ENCODE measurements around the gene CRTAC1.

CRTAC1 gene

DNA sequence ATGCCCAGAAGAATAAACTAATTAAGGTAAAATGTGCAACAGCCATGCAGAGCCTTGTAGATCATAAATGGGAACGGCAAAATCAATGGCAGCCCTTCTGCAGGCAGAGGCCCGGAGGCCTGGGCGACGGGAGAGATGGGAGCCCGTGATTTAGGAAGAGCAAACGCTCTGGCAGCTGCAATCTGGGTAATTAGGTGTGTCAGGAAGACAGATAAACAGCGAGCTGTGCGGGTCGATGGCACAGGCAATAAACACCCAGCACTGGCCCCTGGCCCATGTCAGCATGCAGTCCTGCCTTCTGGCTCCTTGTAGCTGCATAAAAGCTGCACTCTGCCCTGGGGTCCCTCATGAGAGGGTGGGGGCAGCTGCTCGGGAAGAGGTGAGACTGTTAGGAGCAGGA lies 102.8 kb downstream of the CRTAC1 start:
- no peak for ATAC-seq
- no peak for TF ChIP-seq ESRRG (CRISPR knock-in tag; IDR thresholded peaks at IDR 0.05)

DNA sequence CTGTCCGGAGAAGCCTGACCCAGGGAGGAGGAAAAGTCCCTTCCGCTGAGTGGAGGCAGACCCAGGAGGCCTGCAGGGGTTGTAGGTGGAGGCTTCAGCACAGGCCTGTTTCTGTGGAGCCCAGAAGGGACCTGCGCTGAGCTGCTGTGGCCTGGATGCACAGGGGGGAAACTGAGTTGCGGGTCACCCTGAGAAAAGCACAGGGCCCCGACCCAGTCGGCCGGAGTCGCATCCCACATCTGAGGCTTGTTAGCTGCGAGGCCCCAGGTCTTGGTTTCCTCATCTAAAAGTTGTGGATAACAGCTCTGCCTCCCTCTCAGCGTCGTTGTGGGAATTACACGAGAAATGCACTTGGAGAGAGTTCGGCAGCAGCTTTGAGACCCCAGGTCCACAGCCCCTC lies 104.4 kb downstream of the CRTAC1 start:
- TF ChIP-seq GLIS3 (CRISPR knock-in tag; IDR thresholded peaks at IDR 0.05) (no peak), OSR1 (CRISPR knock-in tag; IDR thresholded peaks at IDR 0.05) (no peak), BACH2 (CRISPR knock-in tag; IDR thresholded peaks at IDR 0.05; ENCODE audit: borderline replicate concordance) (no peak), ZNF8 (CRISPR knock-in tag; IDR thresholded peaks at IDR 0.05) (no peak), ZNF70 (CRISPR knock-in tag; IDR thresholded peaks at IDR 0.05) (no peak), PPARA (CRISPR knock-in tag; IDR thresholded peaks at IDR 0.05; ENCODE audit: borderline replicate concordance) (no peak), CSDC2 (CRISPR knock-in tag; IDR thresholded peaks at IDR 0.05) (no peak), SNAI2 (CRISPR knock-in tag; IDR thresholded peaks at IDR 0.05) (no peak), ISL1 (CRISPR knock-in tag; IDR thresholded peaks at IDR 0.05) (no peak), ESRRG (CRISPR knock-in tag; IDR thresholded peaks at IDR 0.05) (no peak), ZFP3 (CRISPR knock-in tag; IDR thresholded peaks at IDR 0.05) (no peak), ZFP30 (CRISPR knock-in tag; IDR thresholded peaks at IDR 0.05) (no peak), ARNTL (CRISPR knock-in tag; IDR thresholded peaks at IDR 0.05; ENCODE audit: borderline replicate concordance, low read depth) (no peak)
- TF ChIP-seq, protein P1, sequence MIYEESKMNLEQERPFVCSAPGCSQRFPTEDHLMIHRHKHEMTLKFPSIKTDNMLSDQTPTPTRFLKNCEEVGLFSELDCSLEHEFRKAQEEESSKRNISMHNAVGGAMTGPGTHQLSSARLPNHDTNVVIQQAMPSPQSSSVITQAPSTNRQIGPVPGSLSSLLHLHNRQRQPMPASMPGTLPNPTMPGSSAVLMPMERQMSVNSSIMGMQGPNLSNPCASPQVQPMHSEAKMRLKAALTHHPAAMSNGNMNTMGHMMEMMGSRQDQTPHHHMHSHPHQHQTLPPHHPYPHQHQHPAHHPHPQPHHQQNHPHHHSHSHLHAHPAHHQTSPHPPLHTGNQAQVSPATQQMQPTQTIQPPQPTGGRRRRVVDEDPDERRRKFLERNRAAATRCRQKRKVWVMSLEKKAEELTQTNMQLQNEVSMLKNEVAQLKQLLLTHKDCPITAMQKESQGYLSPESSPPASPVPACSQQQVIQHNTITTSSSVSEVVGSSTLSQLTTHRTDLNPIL (CRISPR knock-in tag; IDR thresholded peaks at IDR 0.05; ENCODE audit: low read depth) = no peak
- TF ChIP-seq, protein P2, sequence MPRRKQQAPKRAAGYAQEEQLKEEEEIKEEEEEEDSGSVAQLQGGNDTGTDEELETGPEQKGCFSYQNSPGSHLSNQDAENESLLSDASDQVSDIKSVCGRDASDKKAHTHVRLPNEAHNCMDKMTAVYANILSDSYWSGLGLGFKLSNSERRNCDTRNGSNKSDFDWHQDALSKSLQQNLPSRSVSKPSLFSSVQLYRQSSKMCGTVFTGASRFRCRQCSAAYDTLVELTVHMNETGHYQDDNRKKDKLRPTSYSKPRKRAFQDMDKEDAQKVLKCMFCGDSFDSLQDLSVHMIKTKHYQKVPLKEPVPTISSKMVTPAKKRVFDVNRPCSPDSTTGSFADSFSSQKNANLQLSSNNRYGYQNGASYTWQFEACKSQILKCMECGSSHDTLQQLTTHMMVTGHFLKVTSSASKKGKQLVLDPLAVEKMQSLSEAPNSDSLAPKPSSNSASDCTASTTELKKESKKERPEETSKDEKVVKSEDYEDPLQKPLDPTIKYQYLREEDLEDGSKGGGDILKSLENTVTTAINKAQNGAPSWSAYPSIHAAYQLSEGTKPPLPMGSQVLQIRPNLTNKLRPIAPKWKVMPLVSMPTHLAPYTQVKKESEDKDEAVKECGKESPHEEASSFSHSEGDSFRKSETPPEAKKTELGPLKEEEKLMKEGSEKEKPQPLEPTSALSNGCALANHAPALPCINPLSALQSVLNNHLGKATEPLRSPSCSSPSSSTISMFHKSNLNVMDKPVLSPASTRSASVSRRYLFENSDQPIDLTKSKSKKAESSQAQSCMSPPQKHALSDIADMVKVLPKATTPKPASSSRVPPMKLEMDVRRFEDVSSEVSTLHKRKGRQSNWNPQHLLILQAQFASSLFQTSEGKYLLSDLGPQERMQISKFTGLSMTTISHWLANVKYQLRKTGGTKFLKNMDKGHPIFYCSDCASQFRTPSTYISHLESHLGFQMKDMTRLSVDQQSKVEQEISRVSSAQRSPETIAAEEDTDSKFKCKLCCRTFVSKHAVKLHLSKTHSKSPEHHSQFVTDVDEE (CRISPR knock-in tag; IDR thresholded peaks at IDR 0.05) = no peak
- TF ChIP-seq, protein P3, sequence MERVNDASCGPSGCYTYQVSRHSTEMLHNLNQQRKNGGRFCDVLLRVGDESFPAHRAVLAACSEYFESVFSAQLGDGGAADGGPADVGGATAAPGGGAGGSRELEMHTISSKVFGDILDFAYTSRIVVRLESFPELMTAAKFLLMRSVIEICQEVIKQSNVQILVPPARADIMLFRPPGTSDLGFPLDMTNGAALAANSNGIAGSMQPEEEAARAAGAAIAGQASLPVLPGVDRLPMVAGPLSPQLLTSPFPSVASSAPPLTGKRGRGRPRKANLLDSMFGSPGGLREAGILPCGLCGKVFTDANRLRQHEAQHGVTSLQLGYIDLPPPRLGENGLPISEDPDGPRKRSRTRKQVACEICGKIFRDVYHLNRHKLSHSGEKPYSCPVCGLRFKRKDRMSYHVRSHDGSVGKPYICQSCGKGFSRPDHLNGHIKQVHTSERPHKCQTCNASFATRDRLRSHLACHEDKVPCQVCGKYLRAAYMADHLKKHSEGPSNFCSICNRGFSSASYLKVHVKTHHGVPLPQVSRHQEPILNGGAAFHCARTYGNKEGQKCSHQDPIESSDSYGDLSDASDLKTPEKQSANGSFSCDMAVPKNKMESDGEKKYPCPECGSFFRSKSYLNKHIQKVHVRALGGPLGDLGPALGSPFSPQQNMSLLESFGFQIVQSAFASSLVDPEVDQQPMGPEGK (CRISPR knock-in tag; IDR thresholded peaks at IDR 0.05; ENCODE audit: borderline replicate concordance) = no peak
- no peak for ATAC-seq

DNA sequence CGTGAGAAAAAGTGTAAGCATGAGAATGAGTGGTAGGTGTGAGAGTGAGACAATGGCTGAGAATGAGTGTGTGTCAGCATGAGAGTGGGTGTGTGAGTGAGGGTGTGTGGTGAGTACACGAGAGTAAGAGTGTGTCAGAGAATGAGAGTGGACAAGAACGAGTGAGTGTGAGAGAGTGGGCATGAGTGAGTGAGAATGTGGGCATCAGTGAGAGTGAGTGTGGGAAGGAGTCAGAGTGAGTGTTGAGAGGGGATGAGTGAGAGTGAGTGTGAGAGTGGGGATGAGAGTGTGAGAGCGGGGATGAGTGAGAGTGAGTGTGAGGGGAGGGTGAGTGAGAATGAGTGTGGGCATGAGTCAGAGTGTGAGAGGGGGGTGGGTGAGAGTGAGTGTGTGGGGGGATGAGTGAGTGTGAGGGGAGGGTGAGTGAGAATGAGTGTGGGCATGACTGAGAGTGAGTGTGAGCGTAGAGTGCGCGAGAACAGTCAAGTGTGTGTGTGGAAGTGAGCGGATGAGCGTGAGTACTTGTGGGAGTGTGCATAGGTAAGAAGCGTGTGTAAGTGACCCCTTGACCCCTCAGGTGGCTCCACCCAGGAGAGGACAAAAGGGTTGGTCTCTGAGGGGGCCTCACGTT lies 105.0 kb downstream of the CRTAC1 start:
- ATAC-seq = no peak
- TF ChIP-seq ZFP30 (CRISPR knock-in tag; IDR thresholded peaks at IDR 0.05) = no peak
- TF ChIP-seq TCF4 (CRISPR knock-in tag; IDR thresholded peaks at IDR 0.05; ENCODE audit: borderline replicate concordance) = no peak
- no peak for TF ChIP-seq GLIS3 (CRISPR knock-in tag; IDR thresholded peaks at IDR 0.05)
- TF ChIP-seq ZC3H10 (CRISPR knock-in tag; IDR thresholded peaks at IDR 0.05) = no peak
- TF ChIP-seq OSR1 (CRISPR knock-in tag; IDR thresholded peaks at IDR 0.05) = no peak
- no peak for TF ChIP-seq ZNF8 (CRISPR knock-in tag; IDR thresholded peaks at IDR 0.05)
- TF ChIP-seq ISL1 (CRISPR knock-in tag; IDR thresholded peaks at IDR 0.05) = no peak
- no peak for TF ChIP-seq ZFP3 (CRISPR knock-in tag; IDR thresholded peaks at IDR 0.05)
- TF ChIP-seq ZNF565 (CRISPR knock-in tag; conservative IDR thresholded peaks at IDR 0.05; ENCODE audit: low read depth) = no peak
- TF ChIP-seq, protein P4, sequence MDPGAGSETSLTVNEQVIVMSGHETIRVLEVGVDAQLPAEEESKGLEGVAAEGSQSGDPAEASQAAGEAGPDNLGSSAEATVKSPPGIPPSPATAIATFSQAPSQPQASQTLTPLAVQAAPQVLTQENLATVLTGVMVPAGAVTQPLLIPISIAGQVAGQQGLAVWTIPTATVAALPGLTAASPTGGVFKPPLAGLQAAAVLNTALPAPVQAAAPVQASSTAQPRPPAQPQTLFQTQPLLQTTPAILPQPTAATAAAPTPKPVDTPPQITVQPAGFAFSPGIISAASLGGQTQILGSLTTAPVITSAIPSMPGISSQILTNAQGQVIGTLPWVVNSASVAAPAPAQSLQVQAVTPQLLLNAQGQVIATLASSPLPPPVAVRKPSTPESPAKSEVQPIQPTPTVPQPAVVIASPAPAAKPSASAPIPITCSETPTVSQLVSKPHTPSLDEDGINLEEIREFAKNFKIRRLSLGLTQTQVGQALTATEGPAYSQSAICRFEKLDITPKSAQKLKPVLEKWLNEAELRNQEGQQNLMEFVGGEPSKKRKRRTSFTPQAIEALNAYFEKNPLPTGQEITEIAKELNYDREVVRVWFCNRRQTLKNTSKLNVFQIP (CRISPR knock-in tag; IDR thresholded peaks at IDR 0.05; ENCODE audit: borderline replicate concordance, low read depth) = no peak
- TF ChIP-seq, protein P3 (CRISPR knock-in tag; IDR thresholded peaks at IDR 0.05; ENCODE audit: borderline replicate concordance) = no peak
- no peak for TF ChIP-seq ZNF70 (CRISPR knock-in tag; IDR thresholded peaks at IDR 0.05)
- no peak for TF ChIP-seq ARNTL (CRISPR knock-in tag; IDR thresholded peaks at IDR 0.05; ENCODE audit: borderline replicate concordance, low read depth)
- TF ChIP-seq, protein P1 (CRISPR knock-in tag; IDR thresholded peaks at IDR 0.05; ENCODE audit: low read depth) = no peak
- TF ChIP-seq, protein P5, sequence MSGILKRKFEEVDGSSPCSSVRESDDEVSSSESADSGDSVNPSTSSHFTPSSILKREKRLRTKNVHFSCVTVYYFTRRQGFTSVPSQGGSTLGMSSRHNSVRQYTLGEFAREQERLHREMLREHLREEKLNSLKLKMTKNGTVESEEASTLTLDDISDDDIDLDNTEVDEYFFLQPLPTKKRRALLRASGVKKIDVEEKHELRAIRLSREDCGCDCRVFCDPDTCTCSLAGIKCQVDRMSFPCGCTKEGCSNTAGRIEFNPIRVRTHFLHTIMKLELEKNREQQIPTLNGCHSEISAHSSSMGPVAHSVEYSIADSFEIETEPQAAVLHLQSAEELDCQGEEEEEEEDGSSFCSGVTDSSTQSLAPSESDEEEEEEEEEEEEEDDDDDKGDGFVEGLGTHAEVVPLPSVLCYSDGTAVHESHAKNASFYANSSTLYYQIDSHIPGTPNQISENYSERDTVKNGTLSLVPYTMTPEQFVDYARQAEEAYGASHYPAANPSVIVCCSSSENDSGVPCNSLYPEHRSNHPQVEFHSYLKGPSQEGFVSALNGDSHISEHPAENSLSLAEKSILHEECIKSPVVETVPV (CRISPR knock-in tag; IDR thresholded peaks at IDR 0.05) = no peak

Measured in SK-N-SH treated with all-trans-retinoic acid at 6 μM for 48 hours (cell line).